C4-2B (cell line): ENCODE results near the gene NECTIN4.
A peak's percentile ranks its signal among the peaks of the same experiment; 100 is the strongest.

Source experiments
- ZFX ChIP-seq: fragments of 450-650 bp; IDR thresholded peaks from 2 replicates; pipeline ENCODE4 v1.6.1; 2017
- TF ChIP-seq, protein P1 (sequence below): fragments of 450-650 bp; conservative IDR thresholded peaks from 2 replicates; pipeline ENCODE4 v1.5.1; 2017; ENCODE audit warnings: mild to moderate bottlenecking

DNA sequence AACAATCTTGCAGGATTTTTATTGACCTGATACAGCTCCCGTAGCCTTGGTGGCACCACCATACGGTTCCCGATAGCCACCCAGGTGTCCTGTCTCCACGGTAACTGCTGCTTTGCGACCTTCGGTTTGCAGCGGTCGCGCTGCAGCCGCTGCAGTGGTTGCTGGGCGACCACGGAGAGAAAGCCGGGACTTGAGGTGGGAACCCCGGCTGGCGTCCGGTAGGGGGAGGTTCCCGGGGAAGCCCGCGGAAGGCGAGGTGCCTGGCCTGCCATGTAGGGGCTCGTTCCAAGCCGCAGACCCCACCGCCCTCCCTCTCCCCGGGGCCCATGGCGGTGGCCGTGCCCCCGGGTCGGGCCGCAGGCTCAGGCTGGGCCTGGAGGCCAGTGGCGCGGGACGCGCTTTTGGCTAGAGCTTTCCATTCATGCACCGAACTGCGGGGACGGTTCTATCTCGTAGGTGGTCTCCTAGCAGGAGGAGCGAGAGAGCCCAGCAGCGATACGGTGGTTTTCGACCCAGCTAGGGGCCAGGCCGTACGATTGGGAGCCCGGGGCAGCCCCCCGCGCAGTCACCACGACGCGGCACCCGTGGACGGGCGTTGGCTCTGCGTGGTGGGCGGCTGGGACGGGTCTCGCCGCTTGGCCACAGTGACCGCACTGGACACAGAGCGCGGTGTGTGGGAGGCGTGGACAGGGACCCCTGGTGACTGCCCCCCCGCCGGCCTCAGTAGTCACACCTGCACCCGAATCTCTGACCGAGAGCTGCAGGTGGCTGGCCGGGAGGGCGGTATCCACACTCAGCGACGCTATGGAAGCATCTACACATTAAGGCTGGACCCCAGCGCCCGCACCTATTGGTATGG is 9.1 kb upstream of the NECTIN4 start, which contains the start of gene KLHDC9:
- TF ChIP-seq, protein P1, sequence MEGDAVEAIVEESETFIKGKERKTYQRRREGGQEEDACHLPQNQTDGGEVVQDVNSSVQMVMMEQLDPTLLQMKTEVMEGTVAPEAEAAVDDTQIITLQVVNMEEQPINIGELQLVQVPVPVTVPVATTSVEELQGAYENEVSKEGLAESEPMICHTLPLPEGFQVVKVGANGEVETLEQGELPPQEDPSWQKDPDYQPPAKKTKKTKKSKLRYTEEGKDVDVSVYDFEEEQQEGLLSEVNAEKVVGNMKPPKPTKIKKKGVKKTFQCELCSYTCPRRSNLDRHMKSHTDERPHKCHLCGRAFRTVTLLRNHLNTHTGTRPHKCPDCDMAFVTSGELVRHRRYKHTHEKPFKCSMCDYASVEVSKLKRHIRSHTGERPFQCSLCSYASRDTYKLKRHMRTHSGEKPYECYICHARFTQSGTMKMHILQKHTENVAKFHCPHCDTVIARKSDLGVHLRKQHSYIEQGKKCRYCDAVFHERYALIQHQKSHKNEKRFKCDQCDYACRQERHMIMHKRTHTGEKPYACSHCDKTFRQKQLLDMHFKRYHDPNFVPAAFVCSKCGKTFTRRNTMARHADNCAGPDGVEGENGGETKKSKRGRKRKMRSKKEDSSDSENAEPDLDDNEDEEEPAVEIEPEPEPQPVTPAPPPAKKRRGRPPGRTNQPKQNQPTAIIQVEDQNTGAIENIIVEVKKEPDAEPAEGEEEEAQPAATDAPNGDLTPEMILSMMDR, result no peak
- TF ChIP-seq ZFX, result peak; percentile 84
